BE2C (cell line): Measurements from ENCODE around the gene SESN1.

Source experiments
- DNase-seq: peaks from one replicate; pipeline ENCODE4 v3.0.0-alpha.2; 2020
- H3K27me3 ChIP-seq: fragments of 250-450 bp; sonication (Bioruptor Pico); 2 replicates; pipeline ENCODE4 v1.5.1; 2020; ENCODE audit warnings: mild to moderate bottlenecking
- H3K36me3 ChIP-seq: fragments of 250-450 bp; sonication (Bioruptor Pico); 2 replicates; pipeline ENCODE4 v1.5.1; 2020; ENCODE audit warnings: mild to moderate bottlenecking
- H3K4me1 ChIP-seq: fragments of 250-450 bp; sonication (Bioruptor Pico); 2 replicates; pipeline ENCODE4 v1.5.1; 2020
- H3K4me3 ChIP-seq: 2 replicates; pipeline ENCODE4 v1.5.1; 2011; ENCODE audit warnings: low read depth, low read length
- H3K9me3 ChIP-seq: fragments of 250-450 bp; sonication (Bioruptor Pico); 2 replicates; pipeline ENCODE4 v1.5.1; 2020
- TF ChIP-seq, protein P1 (sequence below): IDR thresholded peaks from 2 replicates; pipeline ENCODE4 v1.5.1; 2012; ENCODE audit warnings: mild to moderate bottlenecking, low read depth, low read length

SESN1 gene

DNA sequence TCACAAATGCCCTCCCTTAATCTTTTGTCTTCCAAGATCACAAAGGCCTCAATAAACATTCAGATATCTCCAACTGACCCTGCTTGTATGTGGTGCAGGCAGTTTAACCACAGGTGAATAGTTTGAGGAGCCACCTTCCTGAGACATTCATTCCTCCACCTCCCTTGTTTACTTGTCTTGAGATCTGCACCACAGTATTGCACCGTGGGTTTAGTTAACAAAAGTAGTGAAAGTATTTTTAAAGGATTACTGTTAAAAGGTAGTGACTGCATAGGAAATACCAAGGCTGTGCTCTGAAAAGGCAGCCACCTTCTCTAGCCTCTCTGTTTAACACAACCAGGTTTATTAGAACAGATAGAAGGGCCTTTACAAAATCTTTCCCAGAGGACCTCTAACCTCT is 46.5 kb downstream of the SESN1 start:
- H3K4me3 ChIP-seq, result no peak overlapping the region
- no peaks in the 10 kb centered on the region for H3K27me3 ChIP-seq
- DNase-seq, result no peak
- TF ChIP-seq, protein P1, sequence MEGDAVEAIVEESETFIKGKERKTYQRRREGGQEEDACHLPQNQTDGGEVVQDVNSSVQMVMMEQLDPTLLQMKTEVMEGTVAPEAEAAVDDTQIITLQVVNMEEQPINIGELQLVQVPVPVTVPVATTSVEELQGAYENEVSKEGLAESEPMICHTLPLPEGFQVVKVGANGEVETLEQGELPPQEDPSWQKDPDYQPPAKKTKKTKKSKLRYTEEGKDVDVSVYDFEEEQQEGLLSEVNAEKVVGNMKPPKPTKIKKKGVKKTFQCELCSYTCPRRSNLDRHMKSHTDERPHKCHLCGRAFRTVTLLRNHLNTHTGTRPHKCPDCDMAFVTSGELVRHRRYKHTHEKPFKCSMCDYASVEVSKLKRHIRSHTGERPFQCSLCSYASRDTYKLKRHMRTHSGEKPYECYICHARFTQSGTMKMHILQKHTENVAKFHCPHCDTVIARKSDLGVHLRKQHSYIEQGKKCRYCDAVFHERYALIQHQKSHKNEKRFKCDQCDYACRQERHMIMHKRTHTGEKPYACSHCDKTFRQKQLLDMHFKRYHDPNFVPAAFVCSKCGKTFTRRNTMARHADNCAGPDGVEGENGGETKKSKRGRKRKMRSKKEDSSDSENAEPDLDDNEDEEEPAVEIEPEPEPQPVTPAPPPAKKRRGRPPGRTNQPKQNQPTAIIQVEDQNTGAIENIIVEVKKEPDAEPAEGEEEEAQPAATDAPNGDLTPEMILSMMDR, result no peak
- H3K9me3 ChIP-seq, result no peaks in the 10 kb centered on the region
- no peaks in the 10 kb centered on the region for H3K36me3 ChIP-seq
- H3K4me1 ChIP-seq, result no peaks in the 10 kb centered on the region

DNA sequence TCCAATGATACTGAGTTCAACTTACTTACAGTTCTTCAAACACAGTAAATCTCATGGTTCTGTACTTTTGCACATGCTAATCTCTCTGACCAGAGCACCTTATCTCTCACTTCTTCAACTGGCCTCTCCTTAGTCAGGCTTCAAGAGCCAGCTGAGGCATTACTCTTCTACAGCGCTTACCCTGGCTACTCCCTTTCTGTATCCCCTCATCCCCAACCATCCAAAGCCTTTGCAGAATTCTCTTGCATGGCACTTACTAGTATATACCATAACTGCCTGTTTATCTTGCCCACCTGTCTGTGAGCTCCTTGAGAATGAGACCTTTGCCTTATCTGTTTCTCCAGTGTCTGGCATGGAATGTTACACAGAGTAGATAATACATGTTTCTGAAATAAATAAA is 49.2 kb downstream of the SESN1 start:
- Histone ChIP-seq H3K27me3 (no peaks in the 10 kb centered on the region), H3K4me1 (no peaks in the 10 kb centered on the region), H3K4me3 (no peak overlapping the region), H3K9me3 (no peaks in the 10 kb centered on the region), H3K36me3 (no peaks in the 10 kb centered on the region)
- TF ChIP-seq, protein P1, result no peak
- DNase-seq, result no peak

GRCh38 chr6:109039795-109040194 is 54.9 kb downstream of the SESN1 start:
- DNase-seq, result no peak

GRCh38 chr6:109038837-109039398 is 55.7 kb downstream of the SESN1 start:
- Histone ChIP-seq H3K36me3 (no peaks in the 10 kb centered on the region), H3K9me3 (no peaks in the 10 kb centered on the region)

More at GRCh38 chr6:109039795-109040194, 54.9 kb downstream of the SESN1 start:
- Histone ChIP-seq H3K9me3 (no peaks in the 10 kb centered on the region), H3K4me3 (no peak overlapping the region), H3K27me3 (no peaks in the 10 kb centered on the region), H3K36me3 (no peaks in the 10 kb centered on the region), H3K4me1 (no peaks in the 10 kb centered on the region; the same call in 1 of the 2 replicates)
- TF ChIP-seq, protein P1, result no peak

DNA sequence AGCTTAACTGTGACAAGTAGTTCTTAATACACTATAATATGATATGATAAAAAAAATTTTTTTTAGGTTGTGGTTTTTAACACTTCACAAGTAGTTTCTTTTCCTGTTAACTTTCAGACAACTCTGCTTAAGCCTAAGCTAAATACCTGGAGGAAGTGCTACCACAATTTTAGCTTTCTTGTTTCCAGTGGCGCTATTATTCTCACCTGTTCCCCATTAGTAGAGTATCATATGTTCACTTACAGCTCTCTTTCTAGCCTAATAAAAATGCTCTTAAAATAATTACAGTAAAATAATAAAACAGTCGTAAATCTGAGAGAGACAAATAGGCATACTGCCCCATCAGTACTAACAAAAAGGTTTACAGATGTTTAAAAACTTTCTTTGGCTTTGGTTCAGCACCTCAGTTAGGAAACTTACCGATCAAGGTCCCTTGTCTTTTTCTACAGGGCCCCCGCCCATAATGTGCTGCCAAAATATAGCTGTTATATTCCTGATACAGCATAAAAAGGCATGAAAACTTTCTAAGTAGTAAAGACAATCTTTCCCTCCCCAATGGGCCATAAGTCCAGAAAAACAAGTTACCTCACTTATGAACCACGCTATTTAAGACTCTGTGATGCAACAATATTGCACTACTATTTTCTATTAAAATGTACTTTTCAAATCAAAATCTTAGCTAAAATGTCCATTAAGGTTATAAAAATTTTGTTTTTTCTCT is 57.9 kb downstream of the SESN1 start:
- TF ChIP-seq, protein P1, result no peak
- Histone ChIP-seq H3K4me3 (no peak overlapping the region), H3K4me1 (peaks cover 2% of the 10 kb centered on the region), H3K27me3 (no peaks in the 10 kb centered on the region), H3K9me3 (no peaks in the 10 kb centered on the region), H3K36me3 (no peaks in the 10 kb centered on the region)
- no peak for DNase-seq

More at GRCh38 chr6:109038837-109039398, 55.7 kb downstream of the SESN1 start:
- Histone ChIP-seq H3K27me3 (no peaks in the 10 kb centered on the region), H3K4me3 (no peak overlapping the region), H3K4me1 (no peaks in the 10 kb centered on the region; the same call in none of the 2 replicates)
- TF ChIP-seq, protein P1, result no peak
- no peak for DNase-seq

GRCh38 chr6:109034526-109034925 is 60.1 kb downstream of the SESN1 start:
- no peaks in the 10 kb centered on the region for H3K27me3 ChIP-seq
- H3K4me3 ChIP-seq, result no peak overlapping the region
- TF ChIP-seq, protein P1, result no peak
- no peaks in the 10 kb centered on the region for H3K9me3 ChIP-seq
- no peak for DNase-seq
- no peaks in the 10 kb centered on the region for H3K36me3 ChIP-seq
- H3K4me1 ChIP-seq, result peaks cover 2% of the 10 kb centered on the region
